Measurements from ENCODE around the gene CD209.
"Not testable (repeated sequence)": the region's sequence is repeated elsewhere in the genome, so short reads cannot be mapped to it uniquely, and the experiment has no call there.

CD209 gene

DNA sequence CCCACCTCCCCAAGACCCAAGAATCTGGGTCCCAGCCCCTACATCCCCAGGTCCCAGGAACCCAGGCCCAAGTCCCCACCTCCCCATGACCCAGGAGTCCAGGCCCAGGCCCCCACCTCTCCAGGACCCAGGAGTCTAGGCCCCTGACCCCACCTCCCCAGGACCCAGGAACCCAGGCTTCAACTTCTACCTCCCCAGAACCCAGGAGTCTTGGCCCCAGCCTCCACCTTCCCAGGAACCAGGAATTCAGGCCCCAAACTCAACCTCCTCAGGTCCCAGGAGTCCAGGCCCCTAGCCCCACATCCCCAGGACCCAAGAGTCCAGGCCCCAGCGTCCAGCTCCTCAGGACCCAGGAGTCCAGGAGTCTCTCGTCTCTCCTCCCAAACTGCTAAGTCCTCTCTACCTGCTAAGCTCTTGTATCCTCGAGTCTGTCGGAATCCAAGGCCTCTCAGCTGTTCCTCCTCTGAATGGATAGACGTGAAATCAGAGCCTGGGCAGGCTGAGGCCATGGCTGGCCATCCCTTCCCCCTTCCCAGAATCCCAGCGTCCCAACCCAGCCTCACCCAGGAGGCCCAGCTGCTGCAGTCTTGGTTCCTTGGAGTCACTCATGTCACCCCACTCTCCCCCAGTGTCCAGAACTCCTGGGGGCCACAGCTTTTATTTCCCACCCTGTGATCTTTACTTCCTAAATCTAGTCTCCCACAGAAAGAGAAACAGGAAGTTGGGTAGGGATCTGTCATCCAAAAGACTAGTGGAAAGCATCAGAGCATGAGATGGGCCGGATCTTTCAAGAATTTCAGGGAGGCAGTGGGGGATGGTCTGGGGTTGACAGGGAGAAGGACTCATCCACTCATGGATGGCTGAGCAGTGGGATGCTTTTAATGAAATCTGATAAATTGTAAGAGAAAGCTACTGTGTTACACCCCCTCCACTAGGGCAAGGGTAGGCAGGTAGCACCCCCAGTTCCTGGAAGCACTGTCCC, at the start of gene CD209:
TSS of gene CD209 (minus strand) at position 632 of the 982 bp plus-strand sequence. CDS start at position 609, 23 bp downstream.
- ATAC-seq (ENCODE audit: low read depth) (no peak), DNase-seq (ENCODE audit: low spot score) (no peak)
- H3K27me3 ChIP-seq (ENCODE audit: insufficient read depth, poor library complexity, severe bottlenecking): no peaks in the 10 kb centered on the region
- H3K4me1 ChIP-seq (ENCODE audit: insufficient read depth, poor library complexity, severe bottlenecking): no peaks in the 10 kb centered on the region
- TF ChIP-seq CTCF (IDR thresholded peaks at IDR 0.05; ENCODE audit: poor library complexity, severe bottlenecking): no peak
- H3K4me3 ChIP-seq (ENCODE audit: severe bottlenecking): no peak within 1 kb of the TSS
- no peaks in the 10 kb centered on the region for H3K9me3 ChIP-seq (ENCODE audit: severe bottlenecking)
- no peaks in the 10 kb centered on the region for H3K36me3 ChIP-seq (ENCODE audit: low read depth)
- no peak within 1 kb of the TSS for H3K27ac ChIP-seq (ENCODE audit: poor library complexity, severe bottlenecking)

GRCh38 chr19:7795555-7796161, 48.3 kb upstream of the CD209 start:
- Histone ChIP-seq H3K27me3 (ENCODE audit: insufficient read depth, poor library complexity, severe bottlenecking) (peaks cover 3% of the 10 kb centered on the region), H3K9me3 (ENCODE audit: severe bottlenecking) (no peaks in the 10 kb centered on the region), H3K4me1 (ENCODE audit: insufficient read depth, poor library complexity, severe bottlenecking) (no peaks in the 10 kb centered on the region), H3K36me3 (ENCODE audit: low read depth) (no peaks in the 10 kb centered on the region), H3K4me3 (ENCODE audit: severe bottlenecking) (no peak overlapping the region), H3K27ac (ENCODE audit: poor library complexity, severe bottlenecking) (no peak overlapping the region)
- ATAC-seq (ENCODE audit: low read depth) (no peak), DNase-seq (ENCODE audit: low spot score) (no peak)
- no peak for TF ChIP-seq CTCF (IDR thresholded peaks at IDR 0.05; ENCODE audit: poor library complexity, severe bottlenecking)

DNA sequence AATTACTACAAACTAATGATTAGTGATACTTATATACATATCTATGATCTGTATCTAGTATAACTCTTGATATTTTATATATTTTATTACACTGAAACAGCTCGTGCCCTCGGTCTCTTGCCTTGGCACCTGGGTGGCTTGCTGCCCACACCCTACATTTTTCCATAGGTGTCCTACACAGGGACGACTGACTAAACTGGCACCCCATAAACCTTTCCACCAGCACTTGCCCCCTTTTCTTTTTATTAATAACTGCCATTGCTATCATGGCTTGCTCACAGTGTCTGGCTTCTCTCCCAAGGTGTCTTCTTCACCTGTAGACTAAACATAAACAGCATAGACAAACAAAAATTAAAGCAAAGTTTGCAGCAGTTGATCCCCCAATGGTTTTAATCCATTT, 46.2 kb upstream of the CD209 start:
- Histone ChIP-seq H3K36me3 (ENCODE audit: low read depth) (no peaks in the 10 kb centered on the region), H3K4me1 (ENCODE audit: insufficient read depth, poor library complexity, severe bottlenecking) (no peaks in the 10 kb centered on the region), H3K4me3 (ENCODE audit: severe bottlenecking) (no peak overlapping the region), H3K9me3 (ENCODE audit: severe bottlenecking) (no peaks in the 10 kb centered on the region), H3K27ac (ENCODE audit: poor library complexity, severe bottlenecking) (no peak overlapping the region), H3K27me3 (ENCODE audit: insufficient read depth, poor library complexity, severe bottlenecking) (peaks cover 10% of the 10 kb centered on the region)
- TF ChIP-seq CTCF (IDR thresholded peaks at IDR 0.05; ENCODE audit: poor library complexity, severe bottlenecking): no peak
- no peak for DNase-seq (ENCODE audit: low spot score)
- no peak for ATAC-seq (ENCODE audit: low read depth)

GRCh38 chr19:7792701-7793100, 45.4 kb upstream of the CD209 start:
- not testable (repeated sequence) for ATAC-seq (ENCODE audit: low read depth); H3K9me3 ChIP-seq (ENCODE audit: severe bottlenecking); H3K4me3 ChIP-seq (ENCODE audit: severe bottlenecking); DNase-seq (ENCODE audit: low spot score); H3K4me1 ChIP-seq (ENCODE audit: insufficient read depth, poor library complexity, severe bottlenecking); H3K36me3 ChIP-seq (ENCODE audit: low read depth); H3K27ac ChIP-seq (ENCODE audit: poor library complexity, severe bottlenecking)
- peaks cover 18% of the 10 kb centered on the region for H3K27me3 ChIP-seq (ENCODE audit: insufficient read depth, poor library complexity, severe bottlenecking)

DNA sequence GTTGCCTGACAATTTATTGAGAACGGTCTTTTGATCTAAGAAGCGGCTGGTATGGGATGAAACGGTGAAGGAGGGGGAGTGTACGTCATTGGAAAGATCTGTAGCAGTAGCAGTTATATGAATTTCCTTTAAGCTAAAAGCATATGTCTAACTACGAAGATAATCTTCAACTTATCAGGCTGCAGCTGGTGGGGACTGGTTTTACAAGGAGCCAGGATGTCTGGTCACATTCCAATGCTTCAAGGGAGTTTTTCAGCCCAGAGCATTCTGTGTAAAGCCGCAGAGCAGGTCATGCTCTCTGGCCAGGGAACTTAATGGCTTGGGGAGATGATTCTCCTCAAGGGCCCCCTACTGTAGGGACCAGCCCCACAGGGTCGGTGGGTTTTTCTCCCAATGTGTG, 44.9 kb upstream of the CD209 start:
- H3K4me1 ChIP-seq (ENCODE audit: insufficient read depth, poor library complexity, severe bottlenecking): no peaks in the 10 kb centered on the region
- H3K9me3 ChIP-seq (ENCODE audit: severe bottlenecking): no peaks in the 10 kb centered on the region
- no peak overlapping the region for H3K27ac ChIP-seq (ENCODE audit: poor library complexity, severe bottlenecking)
- no peaks in the 10 kb centered on the region for H3K36me3 ChIP-seq (ENCODE audit: low read depth)
- peaks cover 22% of the 10 kb centered on the region for H3K27me3 ChIP-seq (ENCODE audit: insufficient read depth, poor library complexity, severe bottlenecking)
- ATAC-seq (ENCODE audit: low read depth) (no peak), DNase-seq (ENCODE audit: low spot score) (no peak)
- no peak for TF ChIP-seq CTCF (IDR thresholded peaks at IDR 0.05; ENCODE audit: poor library complexity, severe bottlenecking)
- H3K4me3 ChIP-seq (ENCODE audit: severe bottlenecking): no peak overlapping the region
